Ascending aorta (tissue), 2 donors: ENCODE measurements around the gene ANKRD40CL. TPM values are rescaled to one million over a fixed set of nuclear protein-coding genes. Genes with fewer than 3 reads are reported as not detected.

Experiments used
- DNase-seq, 2 donors: peaks; one replicate each; pipeline ENCODE4 v3.0.0-alpha.2; 2019; ENCODE audit warnings: low spot score in 2 of 2
- H3K27ac ChIP-seq, 2 donors: fragments of 200-600 bp; sonication (generic); one replicate each; pipeline ENCODE4 v1.5.1; 2016 to 2017; ENCODE audit warnings: mild to moderate bottlenecking in 1 of 2
- H3K27me3 ChIP-seq: fragments of 200-600 bp; sonication (generic); one replicate; pipeline ENCODE4 v1.5.1; 2017
- H3K36me3 ChIP-seq, 2 donors: fragments of 200-600 bp; sonication (generic); one replicate each; pipeline ENCODE4 v1.5.1; 2016
- H3K4me1 ChIP-seq, 2 donors: fragments of 200-600 bp; sonication (generic); one replicate each; pipeline ENCODE4 v1.5.1; 2016 to 2017; ENCODE audit warnings: mild to moderate bottlenecking in 1 of 2
- H3K4me3 ChIP-seq, 2 donors: fragments of 200-600 bp; sonication (generic); one replicate each; pipeline ENCODE4 v1.5.1; 2016 to 2017; ENCODE audit warnings: mild to moderate bottlenecking in 1 of 2
- H3K9me3 ChIP-seq, 2 donors: fragments of 200-600 bp; sonication (generic); one replicate each; pipeline ENCODE4 v1.5.1; 2016
- CTCF ChIP-seq, 3 experiments: fragments of 200-600 bp in 2 of 3; fragments of 450-650 bp in 1 of 3; sonication (generic) in 2 of 3; IDR thresholded peaks; one replicate each; pipeline ENCODE4 v1.5.1; 2016 to 2019; ENCODE audit warnings: antibody characterized with exemption in 3 of 3, mild to moderate bottlenecking in 1 of 3, moderate library complexity in 1 of 3
- intact Hi-C: fragments of 100-400 bp; cut with DNase I; formaldehyde crosslinking; loops from one replicate; pipeline ENCODE4 v1.15.1; 2023
- total RNA-seq: library from RNA; depleted of rRNA; stranded (reverse); fragments of >200 nt; gene quantifications from one replicate; pipeline ENCODE4 v1.1.0, GENCODE V29; 2016

The ANKRD40CL gene
- total RNA-seq, 1 donor from 2014 or later, result not detected

- Histone ChIP-seq H3K4me1 (no peaks in the 10 kb centered on the region), H3K27ac (no peak overlapping the region), H3K27me3 (no peaks in the 10 kb centered on the region), H3K36me3 (no peaks in the 10 kb centered on the region), H3K9me3 (no peaks in the 10 kb centered on the region), H3K4me3 (no peak overlapping the region)
- intact Hi-C loops, result loop anchor here (5.0 to 10.0 kb wide), 2 partner anchors 298 to 375 kb away; partner anchors contain the start of gene NME1
- no peak for DNase-seq
- TF ChIP-seq CTCF (IDR thresholded peaks at IDR 0.05), result no peak
Observed at GRCh38 chr17:50779747-50780353, 12.5 kb upstream of the ANKRD40CL start.

GRCh38 chr17:50778988-50779387 is 11.7 kb upstream of the ANKRD40CL start:
- Histone ChIP-seq H3K9me3 (no peaks in the 10 kb centered on the region), H3K27me3 (no peaks in the 10 kb centered on the region), H3K36me3 (no peaks in the 10 kb centered on the region), H3K27ac (no peak overlapping the region), H3K4me3 (no peak overlapping the region), H3K4me1 (no peaks in the 10 kb centered on the region)
- TF ChIP-seq CTCF (IDR thresholded peaks at IDR 0.05), result no peak
- no peak for DNase-seq
- intact Hi-C loops, result no loop called here

GRCh38 chr17:50778471-50778870 is 11.2 kb upstream of the ANKRD40CL start:
- no peak for DNase-seq
- H3K36me3 ChIP-seq, result no peaks in the 10 kb centered on the region
- H3K27ac ChIP-seq, result no peak overlapping the region
- H3K4me1 ChIP-seq, result no peaks in the 10 kb centered on the region
- no peak for TF ChIP-seq CTCF (IDR thresholded peaks at IDR 0.05)
- intact Hi-C loops, result no loop called here
- no peak overlapping the region for H3K4me3 ChIP-seq
- no peaks in the 10 kb centered on the region for H3K9me3 ChIP-seq
- no peaks in the 10 kb centered on the region for H3K27me3 ChIP-seq

GRCh38 chr17:50775926-50776325 is 8.6 kb upstream of the ANKRD40CL start:
- peak in 1 of 2 donors; percentile 25 for DNase-seq
- Histone ChIP-seq H3K4me3 (no peak overlapping the region), H3K27ac (no peak overlapping the region), H3K4me1 (no peaks in the 10 kb centered on the region), H3K27me3 (no peaks in the 10 kb centered on the region), H3K36me3 (no peaks in the 10 kb centered on the region), H3K9me3 (no peaks in the 10 kb centered on the region)
- intact Hi-C loops, result no loop called here
- TF ChIP-seq CTCF (IDR thresholded peaks at IDR 0.05), result no peak

DNA sequence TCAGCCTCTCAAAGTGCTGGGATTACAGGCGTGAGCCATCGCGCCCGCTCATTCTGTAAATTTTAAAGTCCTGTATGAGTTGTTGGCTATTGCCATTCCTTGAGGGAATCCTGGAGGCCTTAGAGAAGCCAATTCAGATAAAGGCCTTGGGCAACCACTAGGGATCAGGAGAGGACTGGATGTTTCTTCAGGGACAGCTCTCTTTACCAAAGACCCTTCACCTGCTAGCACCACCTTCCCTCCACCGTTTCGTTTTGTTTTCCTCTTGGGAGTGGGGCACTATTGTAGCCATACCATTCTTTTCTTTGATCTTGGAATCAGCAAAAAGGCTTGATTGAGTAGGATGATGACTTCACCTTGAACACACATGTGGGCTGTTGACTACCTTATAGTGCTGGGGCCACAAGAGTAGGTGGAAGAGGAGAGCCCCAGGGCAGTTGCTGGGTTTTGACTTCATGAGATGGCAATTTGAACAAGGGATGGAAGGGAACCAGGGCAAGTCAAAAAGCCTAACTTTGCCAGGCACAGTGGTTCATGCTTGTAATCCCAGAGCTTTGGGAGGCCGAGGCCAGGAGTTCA is 7.0 kb upstream of the ANKRD40CL start:
- H3K27me3 ChIP-seq, result no peaks in the 10 kb centered on the region
- no peaks in the 10 kb centered on the region for H3K36me3 ChIP-seq
- intact Hi-C loops, result no loop called here
- H3K27ac ChIP-seq, result no peak overlapping the region
- no peaks in the 10 kb centered on the region for H3K9me3 ChIP-seq
- H3K4me1 ChIP-seq, result no peaks in the 10 kb centered on the region
- H3K4me3 ChIP-seq, result no peak overlapping the region
- peak in 1 of 2 donors; percentile 4 for DNase-seq
- TF ChIP-seq CTCF (IDR thresholded peaks at IDR 0.05), result no peak
